Smooth muscle cell (in vitro differentiated cells): ENCODE results near the gene SCP2D1. TPM values are rescaled to one million over a fixed set of nuclear protein-coding genes. Genes with fewer than 3 reads are reported as not detected.

Source experiments
- DNase-seq: peaks from one replicate; lab custom pipeline; 2025; ENCODE audit not compliant: unreplicated experiment; lab: John Stamatoyannopoulos, UW
- H2AFZ ChIP-seq: fragments of 200-600 bp; sonication (generic); 2 replicates; pipeline ENCODE4 v1.6.0; 2016; ENCODE audit warnings: antibody characterized with exemption, low read depth, mild to moderate bottlenecking
- H3F3A ChIP-seq: fragments of 200-600 bp; sonication (generic); 2 replicates; pipeline ENCODE4 v1.6.0; 2017; ENCODE audit warnings: antibody characterized with exemption, low read depth
- H3K27ac ChIP-seq: fragments of 200-600 bp; sonication (generic); 2 replicates; pipeline ENCODE4 v1.5.1; 2016; ENCODE audit warnings: low read depth, mild to moderate bottlenecking
- H3K27me3 ChIP-seq: fragments of 200-600 bp; sonication (generic); 2 replicates; pipeline ENCODE4 v1.6.1; 2016; ENCODE audit warnings: low read depth, mild to moderate bottlenecking
- H3K36me3 ChIP-seq: fragments of 200-600 bp; sonication (generic); 2 replicates; pipeline ENCODE4 v1.5.1; 2016; ENCODE audit warnings: low read depth
- H3K4me1 ChIP-seq: fragments of 200-600 bp; sonication (generic); 2 replicates; pipeline ENCODE4 v1.5.1; 2016; ENCODE audit warnings: low read depth
- H3K4me2 ChIP-seq: fragments of 200-600 bp; sonication (generic); 2 replicates; pipeline ENCODE4 v1.6.0; 2016; ENCODE audit warnings: mild to moderate bottlenecking
- H3K4me3 ChIP-seq: fragments of 200-600 bp; sonication (generic); 2 replicates; pipeline ENCODE4 v1.5.1; 2016; ENCODE audit warnings: mild to moderate bottlenecking
- H3K79me2 ChIP-seq: fragments of 200-600 bp; sonication (generic); 2 replicates; pipeline ENCODE4 v1.6.0; 2016; ENCODE audit warnings: low read depth, mild to moderate bottlenecking
- H3K9ac ChIP-seq: fragments of 200-600 bp; sonication (generic); 2 replicates; pipeline ENCODE4 v1.6.0; 2016; ENCODE audit warnings: low read depth
- H3K9me3 ChIP-seq: fragments of 200-600 bp; sonication (generic); replicated peaks from 2 replicates; pipeline ENCODE4 v1.5.1; 2016; ENCODE audit warnings: low read depth
- H4K20me1 ChIP-seq: fragments of 200-600 bp; sonication (generic); 2 replicates; pipeline ENCODE4 v1.6.0; 2016; ENCODE audit warnings: low read depth
- WGBS: methylation state at CpG from one replicate; pipeline ENCODE4 v1.1.7; 2016; ENCODE audit warnings: low lambda C conversion rate; 5-methylcytosine and 5-hydroxymethylcytosine counted together
- polyA plus RNA-seq: library from polyadenylated mRNA; unstranded; fragments of >200 nt; fragmentation: Nextera tagmentation; extraction: Ambion mirVana; gene quantifications from 2 replicates; pipeline ENCODE4 v1.2.1, GENCODE V29; 2016
- total RNA-seq: library from RNA; depleted of rRNA; stranded (reverse); fragments of >200 nt; gene quantifications from 2 replicates; pipeline ENCODE4 v1.2.3, GENCODE V29; 2014
- TF ChIP-seq, protein P1 (sequence below): fragments of 200-600 bp; sonication (generic); IDR thresholded peaks from 2 replicates; pipeline ENCODE4 v1.5.1; 2017; ENCODE audit warnings: borderline replicate concordance, mild to moderate bottlenecking, antibody characterized with exemption; ENCODE audit not compliant: insufficient read depth, poor library complexity, severe bottlenecking

Gene SCP2D1
- total and polyA plus RNA-seq, 2 experiments from 2014 or later = not detected

GRCh38 chr20:18851629-18852028, 38.0 kb downstream of the SCP2D1 start:
- H3K27ac ChIP-seq = no peak overlapping the region
- TF ChIP-seq, protein P1, sequence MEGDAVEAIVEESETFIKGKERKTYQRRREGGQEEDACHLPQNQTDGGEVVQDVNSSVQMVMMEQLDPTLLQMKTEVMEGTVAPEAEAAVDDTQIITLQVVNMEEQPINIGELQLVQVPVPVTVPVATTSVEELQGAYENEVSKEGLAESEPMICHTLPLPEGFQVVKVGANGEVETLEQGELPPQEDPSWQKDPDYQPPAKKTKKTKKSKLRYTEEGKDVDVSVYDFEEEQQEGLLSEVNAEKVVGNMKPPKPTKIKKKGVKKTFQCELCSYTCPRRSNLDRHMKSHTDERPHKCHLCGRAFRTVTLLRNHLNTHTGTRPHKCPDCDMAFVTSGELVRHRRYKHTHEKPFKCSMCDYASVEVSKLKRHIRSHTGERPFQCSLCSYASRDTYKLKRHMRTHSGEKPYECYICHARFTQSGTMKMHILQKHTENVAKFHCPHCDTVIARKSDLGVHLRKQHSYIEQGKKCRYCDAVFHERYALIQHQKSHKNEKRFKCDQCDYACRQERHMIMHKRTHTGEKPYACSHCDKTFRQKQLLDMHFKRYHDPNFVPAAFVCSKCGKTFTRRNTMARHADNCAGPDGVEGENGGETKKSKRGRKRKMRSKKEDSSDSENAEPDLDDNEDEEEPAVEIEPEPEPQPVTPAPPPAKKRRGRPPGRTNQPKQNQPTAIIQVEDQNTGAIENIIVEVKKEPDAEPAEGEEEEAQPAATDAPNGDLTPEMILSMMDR = no peak
- H3K79me2 ChIP-seq = no peaks in the 10 kb centered on the region
- H3K4me3 ChIP-seq = no peak overlapping the region
- no peak overlapping the region for H2AFZ ChIP-seq
- H3K4me2 ChIP-seq = no peak overlapping the region
- no peaks in the 10 kb centered on the region for H3K27me3 ChIP-seq
- no peaks in the 10 kb centered on the region for H4K20me1 ChIP-seq
- H3F3A ChIP-seq = no peaks in the 10 kb centered on the region
- no peaks in the 10 kb centered on the region for H3K9me3 ChIP-seq
- no peaks in the 10 kb centered on the region for H3K36me3 ChIP-seq
- no peak for DNase-seq
- no peaks in the 10 kb centered on the region for H3K4me1 ChIP-seq
- no peak overlapping the region for H3K9ac ChIP-seq

- H3K27ac ChIP-seq = no peak overlapping the region
- no peaks in the 10 kb centered on the region for H3F3A ChIP-seq
- peaks cover 2% of the 10 kb centered on the region for H3K4me1 ChIP-seq
- no peaks in the 10 kb centered on the region for H3K9me3 ChIP-seq
- no peak overlapping the region for H2AFZ ChIP-seq
- no peaks in the 10 kb centered on the region for H3K36me3 ChIP-seq
- no peaks in the 10 kb centered on the region for H3K27me3 ChIP-seq
- H3K4me2 ChIP-seq = no peak overlapping the region
- no peak overlapping the region for H3K9ac ChIP-seq
- TF ChIP-seq, protein P1 = no peak
- no peak overlapping the region for H3K4me3 ChIP-seq
- DNase-seq = no peak
- no peaks in the 10 kb centered on the region for H4K20me1 ChIP-seq
- no peaks in the 10 kb centered on the region for H3K79me2 ChIP-seq
- 81% methylated on average over 3 of the region's 3 CpGs for WGBS
These were observed 38.7 kb downstream of the SCP2D1 start for GRCh38 chr20:18852318-18852717.

DNA sequence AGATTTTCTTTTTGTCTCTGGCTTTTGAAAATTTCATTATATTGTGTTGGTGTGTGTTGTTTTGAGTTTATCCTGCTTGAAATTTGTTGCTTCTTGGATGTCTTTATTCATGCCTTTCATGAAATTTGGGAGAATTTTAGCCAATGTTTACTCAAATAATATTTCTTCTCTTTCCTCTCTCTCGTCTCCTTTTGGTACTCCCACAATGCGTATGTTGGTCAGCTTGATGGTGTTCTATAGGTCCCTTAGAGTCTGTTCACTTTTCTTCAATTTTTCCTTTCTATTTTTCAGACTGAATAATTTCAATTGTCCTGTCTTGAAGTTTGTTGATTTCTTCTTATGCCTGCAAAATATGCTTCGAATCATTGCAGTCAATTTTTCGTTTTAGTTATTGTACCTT, 39.6 kb downstream of the SCP2D1 start:
- no peaks in the 10 kb centered on the region for H4K20me1 ChIP-seq
- no peak overlapping the region for H2AFZ ChIP-seq
- no peak overlapping the region for H3K27ac ChIP-seq
- no peaks in the 10 kb centered on the region for H3K36me3 ChIP-seq
- H3K4me2 ChIP-seq = no peak overlapping the region
- H3K9ac ChIP-seq = no peak overlapping the region
- H3K9me3 ChIP-seq = no peaks in the 10 kb centered on the region
- no peak for DNase-seq
- H3K27me3 ChIP-seq = no peaks in the 10 kb centered on the region
- TF ChIP-seq, protein P1 = no peak
- H3F3A ChIP-seq = no peaks in the 10 kb centered on the region
- H3K4me1 ChIP-seq = peaks cover 4% of the 10 kb centered on the region
- 86% methylated on average over 4 of the region's 4 CpGs for WGBS
- H3K79me2 ChIP-seq = no peaks in the 10 kb centered on the region
- no peak overlapping the region for H3K4me3 ChIP-seq

GRCh38 chr20:18853946-18854646, 40.5 kb downstream of the SCP2D1 start:
- peaks cover 4% of the 10 kb centered on the region for H3K4me1 ChIP-seq
- 94% methylated on average over 2 of the region's 2 CpGs for WGBS

More at GRCh38 chr20:18853946-18854646, 40.5 kb downstream of the SCP2D1 start:
- Histone ChIP-seq H2AFZ (no peak overlapping the region), H3K4me2 (no peak overlapping the region), H3K36me3 (no peaks in the 10 kb centered on the region), H3K4me3 (no peak overlapping the region), H3F3A (no peaks in the 10 kb centered on the region), H3K9ac (no peak overlapping the region), H4K20me1 (no peaks in the 10 kb centered on the region), H3K9me3 (no peaks in the 10 kb centered on the region), H3K79me2 (no peaks in the 10 kb centered on the region), H3K27me3 (no peaks in the 10 kb centered on the region), H3K27ac (no peak overlapping the region)
- TF ChIP-seq, protein P1 = no peak
- no peak for DNase-seq
